Suprapubic skin (tissue), 3 donors: ENCODE results near the gene ABCC9.
"Not testable (repeated sequence)": the region's sequence is repeated elsewhere in the genome, so short reads cannot be mapped to it uniquely, and the experiment has no call there.

Experiments
- CTCF ChIP-seq, 2 donors: fragments of 200-600 bp in 1 of 2; fragments of 450-650 bp in 1 of 2; sonication (generic) in 1 of 2; IDR thresholded peaks; one replicate each; pipeline ENCODE4 v1.5.1; 2016 to 2019; ENCODE audit warnings: antibody characterized with exemption in 2 of 2, mild to moderate bottlenecking in 1 of 2, moderate library complexity in 1 of 2
- POLR2A ChIP-seq, 2 donors: fragments of 450-650 bp; IDR thresholded peaks; one replicate each; pipeline ENCODE4 v1.6.1; 2017; ENCODE audit warnings: antibody characterized with exemption in 2 of 2, mild to moderate bottlenecking in 2 of 2, moderate library complexity in 2 of 2

GRCh38 chr12:21789687-21790086 lies 151.5 kb downstream of the ABCC9 start:
- TF ChIP-seq POLR2A, CTCF (IDR thresholded peaks at IDR 0.05): not testable (repeated sequence)
